ACC112 (cell line): ENCODE measurements around the gene PPM1E.

Source experiments
- H2AFZ ChIP-seq: fragments of 200-600 bp; sonication (generic); one replicate; pipeline ENCODE4 v1.6.0; 2017; ENCODE audit warnings: antibody characterized with exemption, low read length; ENCODE audit not compliant: unreplicated experiment
- H3K27ac ChIP-seq: fragments of 200-600 bp; sonication (generic); 2 replicates; pipeline ENCODE4 v1.5.1; 2014; ENCODE audit warnings: low read depth, mild to moderate bottlenecking, antibody characterized with exemption, low read length, moderate library complexity
- H3K27me3 ChIP-seq: fragments of 200-600 bp; sonication (generic); 2 replicates; pipeline ENCODE4 v1.6.1; 2014; ENCODE audit warnings: mild to moderate bottlenecking, antibody characterized with exemption, low read length, moderate library complexity, mixed read lengths; ENCODE audit not compliant: insufficient read depth
- H3K36me3 ChIP-seq: fragments of 200-600 bp; sonication (generic); 2 replicates; pipeline ENCODE4 v1.6.1; 2016; ENCODE audit warnings: mild to moderate bottlenecking, antibody characterized with exemption, low read length, moderate library complexity, mixed read lengths; ENCODE audit not compliant: insufficient read depth
- H3K4me1 ChIP-seq: fragments of 200-600 bp; sonication (generic); one replicate; pipeline ENCODE4 v1.6.1; 2016; ENCODE audit warnings: low read length, mixed read lengths; ENCODE audit not compliant: insufficient read depth, unreplicated experiment, control insufficient read depth
- H3K4me3 ChIP-seq: fragments of 200-600 bp; sonication (generic); 2 replicates; pipeline ENCODE4 v1.5.1; 2014; ENCODE audit warnings: mild to moderate bottlenecking, low read depth, low read length
- H3K79me2 ChIP-seq: fragments of 200-600 bp; sonication (generic); one replicate; pipeline ENCODE4 v1.6.0; 2016; ENCODE audit warnings: low read length; ENCODE audit not compliant: control insufficient read depth, unreplicated experiment, insufficient read depth

The PPM1E gene

GRCh38 chr17:59003860-59004259 lies 248.2 kb downstream of the PPM1E start:
- peaks cover 26% of the 10 kb centered on the region for H3K4me1 ChIP-seq
- peaks cover 9% of the 10 kb centered on the region for H3K36me3 ChIP-seq
- no peak overlapping the region for H2AFZ ChIP-seq
- no peak overlapping the region for H3K4me3 ChIP-seq
- no peaks in the 10 kb centered on the region for H3K27me3 ChIP-seq
- no peaks in the 10 kb centered on the region for H3K79me2 ChIP-seq
- no peak overlapping the region for H3K27ac ChIP-seq

GRCh38 chr17:59004338-59005111 lies 248.9 kb downstream of the PPM1E start:
- Histone ChIP-seq H3K36me3 (peaks cover 4% of the 10 kb centered on the region; the same call in 1 of the 2 replicates), H3K27ac (no peak overlapping the region), H3K4me3 (no peak overlapping the region), H3K27me3 (no peaks in the 10 kb centered on the region), H2AFZ (no peak overlapping the region), H3K4me1 (peaks cover 23% of the 10 kb centered on the region), H3K79me2 (no peaks in the 10 kb centered on the region)

DNA sequence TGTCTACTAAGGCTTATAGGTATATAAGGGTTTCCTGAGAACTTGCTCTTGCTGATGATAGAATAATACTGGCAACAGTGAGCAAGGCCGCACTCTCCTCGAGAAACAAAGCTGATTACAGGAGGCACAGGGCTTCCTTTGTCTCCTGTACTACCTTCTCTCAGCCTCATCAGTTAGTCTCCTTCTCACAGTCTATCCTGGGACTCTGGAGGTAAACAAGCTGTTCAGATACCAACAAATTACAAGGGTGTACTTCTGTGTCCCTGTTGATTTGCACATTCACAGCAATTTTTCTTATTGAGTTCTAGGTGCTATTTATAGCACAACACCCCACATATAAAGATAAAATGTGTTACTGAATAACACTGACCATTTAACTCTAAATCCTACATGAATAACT lies 252.3 kb downstream of the PPM1E start:
- Histone ChIP-seq H3K27me3 (no peaks in the 10 kb centered on the region), H3K36me3 (0 out of 2 replicates have a peak, but pooled peaks cover 3% of the 10 kb centered on the region), H3K79me2 (no peaks in the 10 kb centered on the region), H3K27ac (no peak overlapping the region), H3K4me3 (no peak overlapping the region), H3K4me1 (peaks cover 4% of the 10 kb centered on the region), H2AFZ (no peak overlapping the region)

GRCh38 chr17:59008737-59009136 lies 253.1 kb downstream of the PPM1E start:
- H3K79me2 ChIP-seq, result no peaks in the 10 kb centered on the region
- H3K36me3 ChIP-seq, result 0 out of 2 replicates have a peak, but pooled peaks cover 3% of the 10 kb centered on the region

GRCh38 chr17:59010026-59010425 lies 254.4 kb downstream of the PPM1E start:
- Histone ChIP-seq H3K4me3 (no peak overlapping the region), H3K27ac (no peak overlapping the region), H3K27me3 (no peaks in the 10 kb centered on the region), H3K4me1 (no peaks in the 10 kb centered on the region), H3K79me2 (no peaks in the 10 kb centered on the region), H2AFZ (no peak overlapping the region), H3K36me3 (0 out of 2 replicates have a peak, but pooled peaks cover 3% of the 10 kb centered on the region)

More at GRCh38 chr17:59008737-59009136, 253.1 kb downstream of the PPM1E start:
- Histone ChIP-seq H3K27ac (no peak overlapping the region), H3K4me1 (no peaks in the 10 kb centered on the region), H2AFZ (no peak overlapping the region), H3K4me3 (no peak overlapping the region), H3K27me3 (no peaks in the 10 kb centered on the region)

GRCh38 chr17:59011975-59012374 lies 256.3 kb downstream of the PPM1E start:
- Histone ChIP-seq H3K4me3 (no peak overlapping the region), H3K36me3 (0 out of 2 replicates have a peak, but pooled peaks cover 3% of the 10 kb centered on the region), H2AFZ (no peak overlapping the region), H3K27me3 (no peaks in the 10 kb centered on the region), H3K79me2 (no peaks in the 10 kb centered on the region), H3K4me1 (no peaks in the 10 kb centered on the region), H3K27ac (no peak overlapping the region)

DNA sequence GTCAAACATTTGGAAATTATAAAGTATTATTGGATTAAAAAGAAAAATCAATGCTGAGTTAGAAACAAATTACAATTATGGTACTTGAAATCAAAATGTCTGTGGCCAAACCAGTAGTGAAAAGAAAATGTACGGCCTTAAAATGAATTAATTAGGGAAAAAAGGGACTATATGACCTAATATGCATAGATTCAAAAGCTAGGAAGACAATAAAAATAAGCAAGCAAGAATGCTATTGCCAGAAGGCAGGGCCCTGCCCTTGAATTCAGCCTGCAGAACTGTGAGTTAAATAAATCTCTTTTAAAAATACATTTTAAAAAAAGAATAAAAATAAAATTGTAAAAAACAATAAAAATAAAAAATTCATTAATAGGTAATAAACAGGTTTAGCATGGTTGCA lies 262.4 kb downstream of the PPM1E start:
- Histone ChIP-seq H3K27me3 (no peaks in the 10 kb centered on the region), H3K79me2 (no peaks in the 10 kb centered on the region), H3K4me1 (no peaks in the 10 kb centered on the region), H3K27ac (no peak overlapping the region), H3K36me3 (peaks cover 4% of the 10 kb centered on the region; the same call in 1 of the 2 replicates), H2AFZ (no peak overlapping the region), H3K4me3 (no peak overlapping the region)

GRCh38 chr17:59024916-59025315 lies 269.3 kb downstream of the PPM1E start:
- peaks cover 11% of the 10 kb centered on the region; the same call in 1 of the 2 replicates for H3K36me3 ChIP-seq

GRCh38 chr17:59026176-59026939 lies 270.7 kb downstream of the PPM1E start:
- no peak overlapping the region for H3K4me3 ChIP-seq
- H3K79me2 ChIP-seq, result no peaks in the 10 kb centered on the region
- H3K36me3 ChIP-seq, result peaks cover 10% of the 10 kb centered on the region; the same call in 1 of the 2 replicates
- no peaks in the 10 kb centered on the region for H3K27me3 ChIP-seq
- H3K27ac ChIP-seq, result no peak overlapping the region
- no peaks in the 10 kb centered on the region for H3K4me1 ChIP-seq
- H2AFZ ChIP-seq, result no peak overlapping the region

More at GRCh38 chr17:59024916-59025315, 269.3 kb downstream of the PPM1E start:
- H2AFZ ChIP-seq, result no peak overlapping the region
- H3K79me2 ChIP-seq, result no peaks in the 10 kb centered on the region
- H3K27me3 ChIP-seq, result no peaks in the 10 kb centered on the region
- no peak overlapping the region for H3K4me3 ChIP-seq
- no peak overlapping the region for H3K27ac ChIP-seq
- H3K4me1 ChIP-seq, result no peaks in the 10 kb centered on the region

GRCh38 chr17:59027750-59028149 lies 272.1 kb downstream of the PPM1E start:
- Histone ChIP-seq H3K4me3 (no peak overlapping the region), H2AFZ (no peak overlapping the region), H3K27me3 (no peaks in the 10 kb centered on the region), H3K79me2 (no peaks in the 10 kb centered on the region), H3K27ac (no peak overlapping the region), H3K4me1 (no peaks in the 10 kb centered on the region), H3K36me3 (peaks cover 10% of the 10 kb centered on the region; the same call in 1 of the 2 replicates)
